Activated CD4-positive, CD25-positive, alpha-beta regulatory T cell treated with anti-CD3 and anti-CD28 coated beads, Interleukin-2, amount 50 U/mL, for 72 hours (primary cell): ENCODE data around the gene CFAP70.
"Not testable (repeated sequence)": the region's sequence is repeated elsewhere in the genome, so short reads cannot be mapped to it uniquely, and the experiment has no call there.

Experiments
- DNase-seq: peaks from one replicate; pipeline ENCODE4 v3.0.0; 2021

Gene CFAP70

GRCh38 chr10:73358331-73359279 is at the start of gene CFAP70:
CFAP70 (minus strand) TSS chr10:73358864; CDS start chr10:73354796, 4,068 bp downstream.
- DNase-seq = peak; percentile 87

- DNase-seq = no peak
These were observed 49.4 kb upstream of the CFAP70 start for GRCh38 chr10:73408061-73408460.

- DNase-seq = no peak
These were observed 48.8 kb upstream of the CFAP70 start for GRCh38 chr10:73407495-73407894.

- no peak for DNase-seq
These were observed 48.2 kb upstream of the CFAP70 start for GRCh38 chr10:73406846-73407245.

- DNase-seq = no peak
These were observed 46.9 kb upstream of the CFAP70 start for GRCh38 chr10:73405556-73405955.

- DNase-seq = no peak
These were observed 46.0 kb upstream of the CFAP70 start for GRCh38 chr10:73404690-73405089.

GRCh38 chr10:73401636-73402035 is 43.0 kb upstream of the CFAP70 start:
- no peak for DNase-seq

- no peak for DNase-seq
These were observed 40.4 kb upstream of the CFAP70 start for GRCh38 chr10:73399063-73399462.

GRCh38 chr10:73398024-73398423 is 39.4 kb upstream of the CFAP70 start:
- no peak for DNase-seq

GRCh38 chr10:73394325-73394724 is 35.7 kb upstream of the CFAP70 start:
- not testable (repeated sequence) for DNase-seq

- no peak for DNase-seq
These were observed 29.6 kb upstream of the CFAP70 start for GRCh38 chr10:73388228-73388627.

- DNase-seq = no peak
These were observed 27.9 kb upstream of the CFAP70 start for GRCh38 chr10:73386583-73386982.

- no peak for DNase-seq
These were observed 20.5 kb upstream of the CFAP70 start for GRCh38 chr10:73379064-73379748.

GRCh38 chr10:73376679-73377078 is 18.0 kb upstream of the CFAP70 start:
- no peak for DNase-seq

GRCh38 chr10:73368238-73368637 is 9.6 kb upstream of the CFAP70 start:
- no peak for DNase-seq

- DNase-seq = no peak
These were observed 8.0 kb upstream of the CFAP70 start for GRCh38 chr10:73366381-73367298.

GRCh38 chr10:73364964-73365363 is 6.3 kb upstream of the CFAP70 start:
- no peak for DNase-seq

GRCh38 chr10:73359492-73359891 is 828 bp upstream of the CFAP70 start:
- no peak for DNase-seq

- no peak for DNase-seq
These were observed 843 bp downstream of the CFAP70 start for GRCh38 chr10:73357821-73358220.

- DNase-seq = no peak
These were observed 1.5 kb downstream of the CFAP70 start for GRCh38 chr10:73357166-73357565.

- no peak for DNase-seq
These were observed 14.4 kb downstream of the CFAP70 start for GRCh38 chr10:73344269-73344668.

- DNase-seq = no peak
These were observed 18.5 kb downstream of the CFAP70 start for GRCh38 chr10:73340121-73340520.

- no peak for DNase-seq
These were observed 19.2 kb downstream of the CFAP70 start for GRCh38 chr10:73339436-73339835.
